Epithelial cell of esophagus (primary cell): Measurements from ENCODE around the gene NUBP1.

ENCODE experiments used
- DNase-seq: peaks from one replicate; pipeline ENCODE4 v3.0.0; 2010; ENCODE audit warnings: low read depth
- H3K4me3 ChIP-seq: 2 replicates; pipeline ENCODE4 v1.5.1; 2011; ENCODE audit warnings: mild to moderate bottlenecking, low read length, control low read depth
- CTCF ChIP-seq: IDR thresholded peaks from 2 replicates; pipeline ENCODE4 v1.5.1; 2011; ENCODE audit warnings: low read depth, mild to moderate bottlenecking, low read length, control low read depth, inconsistent platforms; ENCODE audit not compliant: insufficient read depth; ENCODE audit errors: missing control alignments

Gene NUBP1

GRCh38 chr16:10728003-10728887 lies 15.4 kb upstream of the NUBP1 start:
- TF ChIP-seq CTCF = no peak

GRCh38 chr16:10729104-10730048 lies 14.3 kb upstream of the NUBP1 start:
- no peak overlapping the region for H3K4me3 ChIP-seq
- no peak for TF ChIP-seq CTCF
- peak; percentile 66 for DNase-seq

More at GRCh38 chr16:10728003-10728887, 15.4 kb upstream of the NUBP1 start:
- H3K4me3 ChIP-seq = no peak overlapping the region
- no peak for DNase-seq

- TF ChIP-seq CTCF = no peak
- DNase-seq = no peak
- no peak overlapping the region for H3K4me3 ChIP-seq
Measured at GRCh38 chr16:10731790-10732189, 11.9 kb upstream of the NUBP1 start.

GRCh38 chr16:10737068-10737625 lies 6.5 kb upstream of the NUBP1 start:
- H3K4me3 ChIP-seq = no peak overlapping the region
- peak; percentile 93 for TF ChIP-seq CTCF
- peak; percentile 71 for DNase-seq

GRCh38 chr16:10738231-10739077 lies 5.2 kb upstream of the NUBP1 start:
- DNase-seq = peak; percentile 83

More at GRCh38 chr16:10738231-10739077, 5.2 kb upstream of the NUBP1 start:
- H3K4me3 ChIP-seq = no peak overlapping the region
- no peak for TF ChIP-seq CTCF
